HepG2 (cell line): Measurements from ENCODE around the gene FHIT. TPM values are rescaled to one million over a fixed set of nuclear protein-coding genes. Genes with fewer than 3 reads are reported as not detected.

Source experiments
- ATAC-seq: fragments of 200-7000 bp; cut with Tn5 transposase; 3 replicates; pipeline ENCODE4 v1.9.1; 2020; ENCODE audit warnings: mild to moderate bottlenecking, moderate library complexity
- BruUV-seq: library from RNA; stranded (reverse); fragments of 400-500 nt; replicated peaks from 2 replicates; lab custom pipeline; 2021; lab: Mats Ljungman, UMichigan
- CTCF ChIA-PET: fragments of 300-600 bp; formaldehyde crosslinking; extraction: SDS; loops from one replicate; lab custom pipeline; 2021; ENCODE audit warnings: low total read pairs, inconsistent platforms, low intra/inter-chr PET ratio; lab: Yijun Ruan, JAX
- POLR2A ChIA-PET: fragments of 350-600 bp; sonication (Branson Sonifier 250); formaldehyde crosslinking; loops from one replicate; lab custom pipeline; 2020; ENCODE audit warnings: antibody characterized with exemption, inconsistent platforms; lab: Yijun Ruan, JAX
- DNase-seq: peaks from one replicate; pipeline ENCODE4 v3.0.0-alpha.2; 2015; ENCODE audit warnings: low spot score
- FAIRE-seq: peaks from 3 replicates; lab custom pipeline; 2011; peaks lifted over from hg19 to GRCh38; lab: Jason Lieb, UNC
- H2AFZ ChIP-seq: one replicate; pipeline ENCODE4 v1.6.1; 2011; ENCODE audit warnings: low read length, inconsistent platforms
- H3K27ac ChIP-seq: fragments of 300-600 bp; 3 replicates; pipeline ENCODE4 v1.8.0; 2011; ENCODE audit warnings: mixed run types, mild to moderate bottlenecking, mixed read lengths, low read length, inconsistent platforms; ENCODE audit not compliant: insufficient read depth; ENCODE audit errors: extremely low read length
- H3K27me3 ChIP-seq, 2 experiments: fragments of 200-600 bp in 1 of 2; 2 replicates in 1 of 2; 3 replicates in 1 of 2; pipeline versions ENCODE4 v1.6.0 to v1.8.0; 2011; ENCODE audit warnings: low read length in 2 of 2, mild to moderate bottlenecking in 2 of 2, moderate library complexity in 2 of 2, inconsistent platforms in 1 of 2; ENCODE audit not compliant: insufficient read depth in 2 of 2, control insufficient read depth in 1 of 2
- H3K36me3 ChIP-seq, 2 experiments: fragments of 200-600 bp in 1 of 2; replicated peaks in 1 of 2; 2 replicates in 1 of 2; 3 replicates in 1 of 2; pipeline versions ENCODE4 v1.5.1 to v1.8.0; 2011; ENCODE audit warnings: low read length in 2 of 2, inconsistent platforms in 1 of 2; ENCODE audit not compliant: insufficient read depth in 2 of 2, control insufficient read depth in 1 of 2
- H3K4me1 ChIP-seq: 2 replicates; pipeline ENCODE4 v1.5.1; 2012; ENCODE audit warnings: low read length, inconsistent platforms; ENCODE audit not compliant: insufficient read depth
- H3K4me2 ChIP-seq: 2 replicates; pipeline ENCODE4 v1.6.0; 2011; ENCODE audit warnings: low read depth, low read length, inconsistent platforms
- H3K4me3 ChIP-seq, 3 experiments: fragments of 200-600 bp in 1 of 3; sonication (generic), shearing (Covaris generic) in 1 of 3; replicated peaks in 1 of 3; 2 replicates each; pipeline ENCODE4 v1.5.1; 2011 to 2016; ENCODE audit warnings: low read length in 3 of 3, inconsistent platforms in 2 of 3, low read depth in 2 of 3, mild to moderate bottlenecking in 2 of 3, control low read depth in 1 of 3, mixed read lengths in 1 of 3; ENCODE audit not compliant: insufficient read depth in 1 of 3
- H3K79me2 ChIP-seq: one replicate; pipeline ENCODE4 v1.6.1; 2011; ENCODE audit warnings: low read length, inconsistent platforms; ENCODE audit not compliant: insufficient read depth
- H3K9ac ChIP-seq: 2 replicates; pipeline ENCODE4 v1.6.0; 2011; ENCODE audit warnings: mild to moderate bottlenecking, low read depth, low read length, inconsistent platforms; ENCODE audit not compliant: insufficient read depth
- H3K9me3 ChIP-seq: 2 replicates; pipeline ENCODE4 v1.5.1; 2012; ENCODE audit warnings: mild to moderate bottlenecking, low read length
- H4K20me1 ChIP-seq: 2 replicates; pipeline ENCODE4 v1.6.0; 2011; ENCODE audit warnings: inconsistent platforms, mild to moderate bottlenecking, low read length, moderate library complexity; ENCODE audit not compliant: insufficient read depth
- BCL6 ChIP-seq: IDR thresholded peaks from 2 replicates; pipeline ENCODE4 v1.6.1; 2016; ENCODE audit warnings: missing genetic modification reagents, missing compliant biosample characterization
- PCBP2 ChIP-seq: fragments of 200-400 bp; formaldehyde crosslinking; optimal IDR thresholded peaks from 2 replicates; pipeline ENCODE3; 2018; ENCODE audit warnings: low read length, low read depth; ENCODE audit not compliant: poor library complexity, severe bottlenecking
- SP5 ChIP-seq: IDR thresholded peaks from 2 replicates; pipeline ENCODE4 v1.6.1; 2016; ENCODE audit warnings: low read depth, borderline replicate concordance
- STAT5B ChIP-seq: sonication (generic); formaldehyde crosslinking; IDR thresholded peaks from 2 replicates; pipeline ENCODE4 v1.4.0; 2020; ENCODE audit warnings: missing genetic modification reagents
- TGIF2 ChIP-seq: IDR thresholded peaks from 2 replicates; pipeline ENCODE4 v1.6.1; 2016; ENCODE audit warnings: control low read depth, missing compliant biosample characterization
- TOPORS ChIP-seq: sonication (generic); formaldehyde crosslinking; IDR thresholded peaks from 2 replicates; pipeline ENCODE4 v1.8.0; 2023; ENCODE audit warnings: mild to moderate bottlenecking, missing genetic modification reagents
- ZBTB38 ChIP-seq: sonication (generic); formaldehyde crosslinking; IDR thresholded peaks from 2 replicates; pipeline ENCODE4 v1.5.1; 2020; ENCODE audit warnings: mild to moderate bottlenecking, missing genetic modification reagents
- ZFP37 ChIP-seq: sonication (generic); formaldehyde crosslinking; IDR thresholded peaks from 2 replicates; pipeline ENCODE4 v1.4.0; 2020; ENCODE audit warnings: missing genetic modification reagents, borderline replicate concordance
- ZMAT3 ChIP-seq: sonication (generic); formaldehyde crosslinking; conservative IDR thresholded peaks from 2 replicates; pipeline ENCODE4 v1.7.0; 2021; ENCODE audit warnings: missing genetic modification reagents
- ZNF263 ChIP-seq: sonication (generic); formaldehyde crosslinking; IDR thresholded peaks from 2 replicates; pipeline ENCODE4 v1.4.0; 2020; ENCODE audit warnings: missing genetic modification reagents
- ZNF552 ChIP-seq: sonication (generic); formaldehyde crosslinking; IDR thresholded peaks from 2 replicates; pipeline ENCODE4 v1.9.0; 2022; ENCODE audit warnings: missing genetic modification reagents, mild to moderate bottlenecking, borderline replicate concordance
- WGBS: methylation state at CpG from one replicate; pipeline ENCODE4 v1.1.6; 2017; ENCODE audit warnings: low lambda C conversion rate; 5-methylcytosine and 5-hydroxymethylcytosine counted together
- in situ Hi-C: cut with HindIII; loops from 2 replicates; pipeline ENCODE4 v1.10.0; 2017; ENCODE audit warnings: low pct_unique_long_range_greater_than_20kb; ENCODE audit not compliant: extremely low pct_ligation_motif_present
- intact Hi-C: fragments of 100-400 bp; cut with micrococcal nuclease; formaldehyde crosslinking; loops from one replicate; pipeline ENCODE4 v1.10.0; 2022; ENCODE audit not compliant: unreplicated experiment
- polyA plus RNA-seq, 8 experiments: library from polyadenylated mRNA; depleted of rRNA in 3 of 8; stranded (reverse) in 7 of 8; unstranded in 1 of 8; fragments of >200 nt; fragmentation: Illumina TruSeq in 4 of 8; extraction: Trizol in 4 of 8; gene quantifications; 2 replicates each; pipeline versions ENCODE4 v1.2.1 to v1.2.3, GENCODE V29; 2011 to 2016; ENCODE audit warnings: low read depth in 4 of 8, missing spikeins in 1 of 8, mixed read lengths in 1 of 8; ENCODE audit not compliant: insufficient read depth in 1 of 8
- total RNA-seq, 5 experiments: library from RNA; depleted of rRNA; stranded (reverse); fragments of >200 nt; fragmentation: Illumina TruSeq; extraction: Trizol; gene quantifications; 2 replicates each; pipeline ENCODE4 v1.2.3, GENCODE V29; 2016; ENCODE audit warnings: low read depth in 1 of 5
- TF ChIP-seq, protein P1 (sequence below): sonication (generic); formaldehyde crosslinking; IDR thresholded peaks from 2 replicates; pipeline ENCODE4 v1.4.0; 2020; ENCODE audit warnings: missing genetic modification reagents
- TF ChIP-seq, protein P2 (sequence below): sonication (generic); formaldehyde crosslinking; IDR thresholded peaks from 2 replicates; pipeline ENCODE4 v1.4.0; 2020; ENCODE audit warnings: mild to moderate bottlenecking, missing genetic modification reagents
- TF ChIP-seq, protein P3 (sequence below): sonication (generic); formaldehyde crosslinking; conservative IDR thresholded peaks from 2 replicates; pipeline ENCODE4 v1.8.0; 2022; ENCODE audit warnings: mild to moderate bottlenecking, moderate library complexity, missing genetic modification reagents

The FHIT gene
- total and polyA plus RNA-seq, 2 of the 13 experiments (the other 11 are each of a cell fraction or from before 2014, with no cell fraction given): 4.0 to 4.6 TPM

DNA sequence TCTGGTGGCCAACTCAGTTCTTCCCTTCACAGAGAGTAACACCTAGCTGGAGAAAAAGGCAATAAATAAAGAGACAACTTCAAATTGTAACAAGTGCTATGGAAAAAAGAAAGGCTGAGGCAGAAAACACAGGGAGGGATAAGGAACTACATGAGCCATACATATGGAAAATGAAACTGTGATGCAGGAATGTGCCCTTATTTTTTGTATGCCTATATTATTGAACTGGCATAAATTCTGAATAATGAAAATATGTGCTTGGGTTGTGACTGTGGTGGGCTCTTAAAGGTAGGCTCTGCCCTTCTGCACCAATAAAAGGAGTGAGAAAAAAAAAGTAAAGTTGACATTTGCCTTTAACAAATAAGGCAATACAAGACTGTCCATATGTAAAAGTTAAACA lies 19.6 kb downstream of the FHIT start (continued):
- no peak for TF ChIP-seq ZBTB38 (CRISPR knock-in tag)

DNA sequence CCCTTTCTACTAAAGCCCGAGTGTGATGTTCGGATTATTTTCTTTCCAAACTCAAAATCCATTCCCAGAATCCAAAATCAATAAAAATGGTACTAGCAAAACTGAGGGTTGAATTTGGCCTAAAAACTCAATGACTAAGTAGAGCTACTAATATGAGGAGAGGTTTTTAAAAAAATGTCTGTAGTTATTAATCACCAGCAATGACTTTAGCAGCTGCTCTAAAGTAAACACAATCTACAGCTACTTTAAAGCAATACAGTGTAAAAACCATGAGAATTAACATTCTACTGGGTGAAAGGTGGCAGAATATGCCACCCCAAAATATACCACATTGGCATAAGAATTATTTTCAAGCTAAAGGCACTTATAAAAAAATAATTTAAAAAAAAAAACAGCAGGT lies 23.5 kb downstream of the FHIT start:
- DNase-seq (no peak), ATAC-seq (no peak), FAIRE-seq (no peak)
- TF ChIP-seq, protein P1, sequence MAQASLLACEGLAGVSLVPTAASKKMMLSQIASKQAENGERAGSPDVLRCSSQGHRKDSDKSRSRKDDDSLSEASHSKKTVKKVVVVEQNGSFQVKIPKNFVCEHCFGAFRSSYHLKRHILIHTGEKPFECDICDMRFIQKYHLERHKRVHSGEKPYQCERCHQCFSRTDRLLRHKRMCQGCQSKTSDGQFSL: no peak
- no peak for TF ChIP-seq ZFP37 (CRISPR knock-in tag)
- TF ChIP-seq TGIF2: no peak
- no peak for TF ChIP-seq SP5 (CRISPR knock-in tag)
- no peak for TF ChIP-seq BCL6 (CRISPR knock-in tag)
- TF ChIP-seq PCBP2: no peak
- no peak for TF ChIP-seq TOPORS (CRISPR knock-in tag)
- no peak for TF ChIP-seq ZMAT3 (CRISPR knock-in tag)
- TF ChIP-seq, protein P2, sequence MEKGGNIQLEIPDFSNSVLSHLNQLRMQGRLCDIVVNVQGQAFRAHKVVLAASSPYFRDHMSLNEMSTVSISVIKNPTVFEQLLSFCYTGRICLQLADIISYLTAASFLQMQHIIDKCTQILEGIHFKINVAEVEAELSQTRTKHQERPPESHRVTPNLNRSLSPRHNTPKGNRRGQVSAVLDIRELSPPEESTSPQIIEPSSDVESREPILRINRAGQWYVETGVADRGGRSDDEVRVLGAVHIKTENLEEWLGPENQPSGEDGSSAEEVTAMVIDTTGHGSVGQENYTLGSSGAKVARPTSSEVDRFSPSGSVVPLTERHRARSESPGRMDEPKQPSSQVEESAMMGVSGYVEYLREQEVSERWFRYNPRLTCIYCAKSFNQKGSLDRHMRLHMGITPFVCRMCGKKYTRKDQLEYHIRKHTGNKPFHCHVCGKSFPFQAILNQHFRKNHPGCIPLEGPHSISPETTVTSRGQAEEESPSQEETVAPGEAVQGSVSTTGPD (CRISPR knock-in tag): no peak
- TF ChIP-seq ZNF552 (CRISPR knock-in tag): no peak
- no peak for TF ChIP-seq STAT5B (CRISPR knock-in tag)
- no peak for TF ChIP-seq ZNF263
- TF ChIP-seq, protein P3, sequence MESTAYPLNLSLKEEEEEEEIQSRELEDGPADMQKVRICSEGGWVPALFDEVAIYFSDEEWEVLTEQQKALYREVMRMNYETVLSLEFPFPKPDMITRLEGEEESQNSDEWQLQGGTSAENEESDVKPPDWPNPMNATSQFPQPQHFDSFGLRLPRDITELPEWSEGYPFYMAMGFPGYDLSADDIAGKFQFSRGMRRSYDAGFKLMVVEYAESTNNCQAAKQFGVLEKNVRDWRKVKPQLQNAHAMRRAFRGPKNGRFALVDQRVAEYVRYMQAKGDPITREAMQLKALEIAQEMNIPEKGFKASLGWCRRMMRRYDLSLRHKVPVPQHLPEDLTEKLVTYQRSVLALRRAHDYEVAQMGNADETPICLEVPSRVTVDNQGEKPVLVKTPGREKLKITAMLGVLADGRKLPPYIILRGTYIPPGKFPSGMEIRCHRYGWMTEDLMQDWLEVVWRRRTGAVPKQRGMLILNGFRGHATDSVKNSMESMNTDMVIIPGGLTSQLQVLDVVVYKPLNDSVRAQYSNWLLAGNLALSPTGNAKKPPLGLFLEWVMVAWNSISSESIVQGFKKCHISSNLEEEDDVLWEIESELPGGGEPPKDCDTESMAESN: no peak
- Histone ChIP-seq H4K20me1 (no peaks in the 10 kb centered on the region), H3K4me2 (no peak overlapping the region), H3K4me3 (no peak overlapping the region), H3K36me3 (no peaks in the 10 kb centered on the region), H3K9ac (no peak overlapping the region), H3K79me2 (no peaks in the 10 kb centered on the region), H3K4me1 (no peaks in the 10 kb centered on the region), H3K9me3 (no peaks in the 10 kb centered on the region), H3K27me3 (no peaks in the 10 kb centered on the region), H2AFZ (no peak overlapping the region), H3K27ac (no peak overlapping the region)
- POLR2A ChIA-PET: no interaction called here
- 92% methylated on average over 2 of the region's 2 CpGs for WGBS
- CTCF ChIA-PET: no interaction called here
- intact Hi-C loops (no loop called here), in situ Hi-C loops (no loop called here)
- no TSS peak for BruUV-seq
